Measurements from ENCODE around the gene CAMK1. TPM values are rescaled to one million over a fixed set of nuclear protein-coding genes. Genes with fewer than 3 reads are reported as not detected.

The CAMK1 gene
- total and polyA plus RNA-seq, 9 of the 15 experiments (the other 6 are each of a cell fraction or from before 2014, with no cell fraction given), result 0.23 to 10.7 (median 6.0) TPM

DNA sequence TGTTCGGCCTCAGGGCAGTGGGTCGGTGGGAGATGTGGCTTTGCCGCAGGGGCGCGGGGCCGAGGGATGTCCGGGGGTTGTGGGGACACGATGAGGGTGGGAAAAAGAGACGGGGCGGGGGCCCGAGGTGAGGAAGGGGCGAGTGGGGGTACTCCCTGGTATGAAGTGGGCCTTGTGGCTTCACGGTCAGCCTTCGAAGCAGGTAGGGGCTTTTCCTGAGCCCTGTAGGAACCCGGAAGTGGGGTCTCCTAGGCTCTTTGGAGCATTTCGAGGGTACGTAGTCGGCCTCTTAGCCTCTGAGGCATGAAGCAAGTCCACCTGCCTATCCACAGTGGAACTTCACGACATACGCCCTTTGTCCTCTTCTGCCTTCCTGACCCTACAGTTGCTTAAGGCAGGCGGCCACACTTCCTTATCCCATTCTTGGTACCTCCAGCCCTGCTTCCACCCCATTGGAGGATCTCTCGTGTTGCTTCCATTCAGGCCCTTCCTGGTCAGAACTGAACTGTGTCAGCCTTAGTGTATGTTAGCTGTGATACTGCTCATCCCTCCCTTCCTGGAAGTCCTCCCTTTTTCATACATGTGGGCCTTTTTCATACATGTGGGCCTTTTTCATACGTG, 23.5 kb upstream of the CAMK1 start (continued):
- no peak for TF ChIP-seq SMARCC2 (IDR thresholded peaks at IDR 0.05; ENCODE audit: low read depth)
- TF ChIP-seq, protein P1, sequence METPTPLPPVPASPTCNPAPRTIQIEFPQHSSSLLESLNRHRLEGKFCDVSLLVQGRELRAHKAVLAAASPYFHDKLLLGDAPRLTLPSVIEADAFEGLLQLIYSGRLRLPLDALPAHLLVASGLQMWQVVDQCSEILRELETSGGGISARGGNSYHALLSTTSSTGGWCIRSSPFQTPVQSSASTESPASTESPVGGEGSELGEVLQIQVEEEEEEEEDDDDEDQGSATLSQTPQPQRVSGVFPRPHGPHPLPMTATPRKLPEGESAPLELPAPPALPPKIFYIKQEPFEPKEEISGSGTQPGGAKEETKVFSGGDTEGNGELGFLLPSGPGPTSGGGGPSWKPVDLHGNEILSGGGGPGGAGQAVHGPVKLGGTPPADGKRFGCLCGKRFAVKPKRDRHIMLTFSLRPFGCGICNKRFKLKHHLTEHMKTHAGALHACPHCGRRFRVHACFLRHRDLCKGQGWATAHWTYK (CRISPR knock-in tag; IDR thresholded peaks at IDR 0.05), result 0 out of 2 replicates have a peak, but pooled peaks have one; percentile 56
- TF ChIP-seq, protein P2, sequence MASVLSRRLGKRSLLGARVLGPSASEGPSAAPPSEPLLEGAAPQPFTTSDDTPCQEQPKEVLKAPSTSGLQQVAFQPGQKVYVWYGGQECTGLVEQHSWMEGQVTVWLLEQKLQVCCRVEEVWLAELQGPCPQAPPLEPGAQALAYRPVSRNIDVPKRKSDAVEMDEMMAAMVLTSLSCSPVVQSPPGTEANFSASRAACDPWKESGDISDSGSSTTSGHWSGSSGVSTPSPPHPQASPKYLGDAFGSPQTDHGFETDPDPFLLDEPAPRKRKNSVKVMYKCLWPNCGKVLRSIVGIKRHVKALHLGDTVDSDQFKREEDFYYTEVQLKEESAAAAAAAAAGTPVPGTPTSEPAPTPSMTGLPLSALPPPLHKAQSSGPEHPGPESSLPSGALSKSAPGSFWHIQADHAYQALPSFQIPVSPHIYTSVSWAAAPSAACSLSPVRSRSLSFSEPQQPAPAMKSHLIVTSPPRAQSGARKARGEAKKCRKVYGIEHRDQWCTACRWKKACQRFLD (CRISPR knock-in tag; IDR thresholded peaks at IDR 0.05), result no peak
- no peak for TF ChIP-seq FUS (optimal IDR thresholded peaks at IDR 0.05; ENCODE audit: low read depth, low read length)
- no peak for TF ChIP-seq ZNF586 (CRISPR knock-in tag; conservative IDR thresholded peaks at IDR 0.05)
- no peak for TF ChIP-seq CREB1 (IDR thresholded peaks at IDR 0.05)
- TF ChIP-seq CREB1 (CRISPR knock-in tag; IDR thresholded peaks at IDR 0.05), result 0 out of 2 replicates have a peak, but pooled peaks have one; percentile 34
- TF ChIP-seq ZNF239 (CRISPR knock-in tag; IDR thresholded peaks at IDR 0.05), result no peak
- TF ChIP-seq, protein P3, sequence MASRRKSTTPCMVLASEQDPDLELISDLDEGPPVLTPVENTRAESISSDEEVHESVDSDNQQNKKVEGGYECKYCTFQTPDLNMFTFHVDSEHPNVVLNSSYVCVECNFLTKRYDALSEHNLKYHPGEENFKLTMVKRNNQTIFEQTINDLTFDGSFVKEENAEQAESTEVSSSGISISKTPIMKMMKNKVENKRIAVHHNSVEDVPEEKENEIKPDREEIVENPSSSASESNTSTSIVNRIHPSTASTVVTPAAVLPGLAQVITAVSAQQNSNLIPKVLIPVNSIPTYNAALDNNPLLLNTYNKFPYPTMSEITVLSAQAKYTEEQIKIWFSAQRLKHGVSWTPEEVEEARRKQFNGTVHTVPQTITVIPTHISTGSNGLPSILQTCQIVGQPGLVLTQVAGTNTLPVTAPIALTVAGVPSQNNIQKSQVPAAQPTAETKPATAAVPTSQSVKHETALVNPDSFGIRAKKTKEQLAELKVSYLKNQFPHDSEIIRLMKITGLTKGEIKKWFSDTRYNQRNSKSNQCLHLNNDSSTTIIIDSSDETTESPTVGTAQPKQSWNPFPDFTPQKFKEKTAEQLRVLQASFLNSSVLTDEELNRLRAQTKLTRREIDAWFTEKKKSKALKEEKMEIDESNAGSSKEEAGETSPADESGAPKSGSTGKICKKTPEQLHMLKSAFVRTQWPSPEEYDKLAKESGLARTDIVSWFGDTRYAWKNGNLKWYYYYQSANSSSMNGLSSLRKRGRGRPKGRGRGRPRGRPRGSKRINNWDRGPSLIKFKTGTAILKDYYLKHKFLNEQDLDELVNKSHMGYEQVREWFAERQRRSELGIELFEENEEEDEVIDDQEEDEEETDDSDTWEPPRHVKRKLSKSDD (conservative IDR thresholded peaks at IDR 0.05; ENCODE audit: low read length), result no peak
- TF ChIP-seq, protein P4, sequence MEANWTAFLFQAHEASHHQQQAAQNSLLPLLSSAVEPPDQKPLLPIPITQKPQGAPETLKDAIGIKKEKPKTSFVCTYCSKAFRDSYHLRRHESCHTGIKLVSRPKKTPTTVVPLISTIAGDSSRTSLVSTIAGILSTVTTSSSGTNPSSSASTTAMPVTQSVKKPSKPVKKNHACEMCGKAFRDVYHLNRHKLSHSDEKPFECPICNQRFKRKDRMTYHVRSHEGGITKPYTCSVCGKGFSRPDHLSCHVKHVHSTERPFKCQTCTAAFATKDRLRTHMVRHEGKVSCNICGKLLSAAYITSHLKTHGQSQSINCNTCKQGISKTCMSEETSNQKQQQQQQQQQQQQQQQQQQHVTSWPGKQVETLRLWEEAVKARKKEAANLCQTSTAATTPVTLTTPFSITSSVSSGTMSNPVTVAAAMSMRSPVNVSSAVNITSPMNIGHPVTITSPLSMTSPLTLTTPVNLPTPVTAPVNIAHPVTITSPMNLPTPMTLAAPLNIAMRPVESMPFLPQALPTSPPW (CRISPR knock-in tag; IDR thresholded peaks at IDR 0.05), result no peak
- TF ChIP-seq ZNF589 (CRISPR knock-in tag; IDR thresholded peaks at IDR 0.05; ENCODE audit: low read depth), result no peak
- TF ChIP-seq TCFL5 (CRISPR knock-in tag; conservative IDR thresholded peaks at IDR 0.05), result no peak
- TF ChIP-seq, protein P5, sequence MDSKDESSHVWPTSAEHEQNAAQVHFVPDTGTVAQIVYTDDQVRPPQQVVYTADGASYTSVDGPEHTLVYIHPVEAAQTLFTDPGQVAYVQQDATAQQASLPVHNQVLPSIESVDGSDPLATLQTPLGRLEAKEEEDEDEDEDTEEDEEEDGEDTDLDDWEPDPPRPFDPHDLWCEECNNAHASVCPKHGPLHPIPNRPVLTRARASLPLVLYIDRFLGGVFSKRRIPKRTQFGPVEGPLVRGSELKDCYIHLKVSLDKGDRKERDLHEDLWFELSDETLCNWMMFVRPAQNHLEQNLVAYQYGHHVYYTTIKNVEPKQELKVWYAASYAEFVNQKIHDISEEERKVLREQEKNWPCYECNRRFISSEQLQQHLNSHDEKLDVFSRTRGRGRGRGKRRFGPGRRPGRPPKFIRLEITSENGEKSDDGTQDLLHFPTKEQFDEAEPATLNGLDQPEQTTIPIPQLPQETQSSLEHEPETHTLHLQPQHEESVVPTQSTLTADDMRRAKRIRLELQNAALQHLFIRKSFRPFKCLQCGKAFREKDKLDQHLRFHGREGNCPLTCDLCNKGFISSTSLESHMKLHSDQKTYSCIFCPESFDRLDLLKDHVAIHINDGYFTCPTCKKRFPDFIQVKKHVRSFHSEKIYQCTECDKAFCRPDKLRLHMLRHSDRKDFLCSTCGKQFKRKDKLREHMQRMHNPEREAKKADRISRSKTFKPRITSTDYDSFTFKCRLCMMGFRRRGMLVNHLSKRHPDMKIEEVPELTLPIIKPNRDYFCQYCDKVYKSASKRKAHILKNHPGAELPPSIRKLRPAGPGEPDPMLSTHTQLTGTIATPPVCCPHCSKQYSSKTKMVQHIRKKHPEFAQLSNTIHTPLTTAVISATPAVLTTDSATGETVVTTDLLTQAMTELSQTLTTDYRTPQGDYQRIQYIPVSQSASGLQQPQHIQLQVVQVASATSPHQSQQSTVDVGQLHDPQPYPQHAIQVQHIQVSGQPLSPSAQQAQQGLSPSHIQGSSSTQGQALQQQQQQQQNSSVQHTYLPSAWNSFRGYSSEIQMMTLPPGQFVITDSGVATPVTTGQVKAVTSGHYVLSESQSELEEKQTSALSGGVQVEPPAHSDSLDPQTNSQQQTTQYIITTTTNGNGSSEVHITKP (IDR thresholded peaks at IDR 0.05; ENCODE audit: partially characterized antibody), result no peak
- TF ChIP-seq CC2D1A (IDR thresholded peaks at IDR 0.05), result no peak
- TF ChIP-seq STAT5B (CRISPR knock-in tag; IDR thresholded peaks at IDR 0.05), result no peak
- no peak for TF ChIP-seq ESRRB (CRISPR knock-in tag; IDR thresholded peaks at IDR 0.05; ENCODE audit: borderline replicate concordance)
- no peak for TF ChIP-seq NONO (IDR thresholded peaks at IDR 0.05; ENCODE audit: low read depth in 2 of 2, low read length in 1 of 2)
- TF ChIP-seq YBX1 (IDR thresholded peaks at IDR 0.05), result no peak
